Measurements from ENCODE around the gene CYB5D1.

Gene CYB5D1

GRCh38 chr17:7834542-7834956 lies 23.3 kb upstream of the CYB5D1 start:
- DNase-seq, result no peak

GRCh38 chr17:7834957-7835813 lies 22.6 kb upstream of the CYB5D1 start:
- peak; percentile 99 for DNase-seq

- peak; percentile 83 for DNase-seq
These were observed 21.8 kb upstream of the CYB5D1 start for GRCh38 chr17:7835814-7836595.

- DNase-seq, result peak; percentile 95
These were observed 21.0 kb upstream of the CYB5D1 start for GRCh38 chr17:7836596-7837407.

GRCh38 chr17:7837408-7838088 lies 20.3 kb upstream of the CYB5D1 start:
- DNase-seq, result no peak

- DNase-seq, result peak; percentile 66
These were observed 19.4 kb upstream of the CYB5D1 start for GRCh38 chr17:7838090-7839075.

- DNase-seq, result no peak
These were observed 18.5 kb upstream of the CYB5D1 start for GRCh38 chr17:7839190-7839875.

- DNase-seq, result no peak
These were observed 17.9 kb upstream of the CYB5D1 start for GRCh38 chr17:7839876-7840261.

- DNase-seq, result no peak
These were observed 17.4 kb upstream of the CYB5D1 start for GRCh38 chr17:7840441-7840840.

- no peak for DNase-seq
These were observed 16.9 kb upstream of the CYB5D1 start for GRCh38 chr17:7840875-7841274.

GRCh38 chr17:7841396-7841914 lies 16.3 kb upstream of the CYB5D1 start:
- DNase-seq, result peak; percentile 91

- peak; percentile 95 for DNase-seq
These were observed 15.9 kb upstream of the CYB5D1 start for GRCh38 chr17:7841915-7842379.

- peak; percentile 84 for DNase-seq
These were observed 15.2 kb upstream of the CYB5D1 start for GRCh38 chr17:7842380-7843256.

GRCh38 chr17:7843257-7843535 lies 14.6 kb upstream of the CYB5D1 start:
- DNase-seq, result no peak

GRCh38 chr17:7843536-7844291 lies 14.1 kb upstream of the CYB5D1 start:
- DNase-seq, result peak; percentile 89

GRCh38 chr17:7844292-7845154 lies 13.3 kb upstream of the CYB5D1 start:
- peak; percentile 95 for DNase-seq

- no peak for DNase-seq
These were observed 12.3 kb upstream of the CYB5D1 start for GRCh38 chr17:7845359-7846062.
